Lower lobe of right lung (tissue), 2 donors: ENCODE data around the gene EP400. TPM values are rescaled to one million over a fixed set of nuclear protein-coding genes. Genes with fewer than 3 reads are reported as not detected.

ENCODE experiments used
- ATAC-seq, 2 donors: fragments of 200-7000 bp; cut with Tn5 transposase; one replicate each; pipeline ENCODE4 v1.9.1; 2020 to 2022; ENCODE audit warnings: mild to moderate bottlenecking in 2 of 2, moderate library complexity in 2 of 2
- DNase-seq: peaks from one replicate; pipeline ENCODE4 v3.0.0-alpha.2; 2020
- H3K27ac ChIP-seq: fragments of 200-600 bp; one replicate; pipeline ENCODE4 v1.8.0; 2022
- H3K27me3 ChIP-seq: fragments of 200-600 bp; one replicate; pipeline ENCODE4 v1.8.0; 2022; ENCODE audit warnings: low read depth
- H3K36me3 ChIP-seq: fragments of 200-600 bp; one replicate; pipeline ENCODE4 v1.8.0; 2022; ENCODE audit warnings: mild to moderate bottlenecking
- H3K4me1 ChIP-seq: fragments of 200-600 bp; one replicate; pipeline ENCODE4 v1.8.0; 2022
- H3K4me3 ChIP-seq: fragments of 200-600 bp; one replicate; pipeline ENCODE4 v1.8.0; 2022; ENCODE audit warnings: mild to moderate bottlenecking
- H3K9me3 ChIP-seq: fragments of 200-600 bp; one replicate; pipeline ENCODE4 v1.8.0; 2022
- intact Hi-C: fragments of 100-400 bp; cut with DNase I; formaldehyde crosslinking; loops from one replicate; pipeline ENCODE4 v1.11.0; 2022
- total RNA-seq: library from RNA; stranded (reverse); fragmentation: NEBNext Ultra II Directional; extraction: Animal tissue kit (Norgen Biotek cat#: 25700); gene quantifications from one replicate; pipeline ENCODE4 v1.2.1, GENCODE V29; 2021
- TF ChIP-seq, protein P1 (sequence below): fragments of 200-600 bp; IDR thresholded peaks from one replicate; pipeline ENCODE4 v1.8.0; 2022; ENCODE audit warnings: antibody characterized with exemption, mild to moderate bottlenecking
- donor health status: DM: no; HTN: yes; CAD: no; lungs with severe emphysema.

The EP400 gene
- total RNA-seq, 1 donor from 2014 or later: 46.2 TPM

GRCh38 chr12:131915823-131916222 is 33.9 kb upstream of the EP400 start:
- peaks cover 92% of the 10 kb centered on the region for H3K36me3 ChIP-seq
- DNase-seq (no peak), ATAC-seq (no peak)
- intact Hi-C loops: no loop called here
- no peaks in the 10 kb centered on the region for H3K9me3 ChIP-seq
- no peaks in the 10 kb centered on the region for H3K27me3 ChIP-seq
- TF ChIP-seq, protein P1, sequence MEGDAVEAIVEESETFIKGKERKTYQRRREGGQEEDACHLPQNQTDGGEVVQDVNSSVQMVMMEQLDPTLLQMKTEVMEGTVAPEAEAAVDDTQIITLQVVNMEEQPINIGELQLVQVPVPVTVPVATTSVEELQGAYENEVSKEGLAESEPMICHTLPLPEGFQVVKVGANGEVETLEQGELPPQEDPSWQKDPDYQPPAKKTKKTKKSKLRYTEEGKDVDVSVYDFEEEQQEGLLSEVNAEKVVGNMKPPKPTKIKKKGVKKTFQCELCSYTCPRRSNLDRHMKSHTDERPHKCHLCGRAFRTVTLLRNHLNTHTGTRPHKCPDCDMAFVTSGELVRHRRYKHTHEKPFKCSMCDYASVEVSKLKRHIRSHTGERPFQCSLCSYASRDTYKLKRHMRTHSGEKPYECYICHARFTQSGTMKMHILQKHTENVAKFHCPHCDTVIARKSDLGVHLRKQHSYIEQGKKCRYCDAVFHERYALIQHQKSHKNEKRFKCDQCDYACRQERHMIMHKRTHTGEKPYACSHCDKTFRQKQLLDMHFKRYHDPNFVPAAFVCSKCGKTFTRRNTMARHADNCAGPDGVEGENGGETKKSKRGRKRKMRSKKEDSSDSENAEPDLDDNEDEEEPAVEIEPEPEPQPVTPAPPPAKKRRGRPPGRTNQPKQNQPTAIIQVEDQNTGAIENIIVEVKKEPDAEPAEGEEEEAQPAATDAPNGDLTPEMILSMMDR: no peak
- no peak overlapping the region for H3K27ac ChIP-seq
- H3K4me1 ChIP-seq: peaks cover 9% of the 10 kb centered on the region
- no peak overlapping the region for H3K4me3 ChIP-seq

GRCh38 chr12:131916306-131917138 is 33.2 kb upstream of the EP400 start:
- no peaks in the 10 kb centered on the region for H3K9me3 ChIP-seq
- H3K4me1 ChIP-seq: peaks cover 9% of the 10 kb centered on the region
- DNase-seq (no peak), ATAC-seq (no peak)
- H3K36me3 ChIP-seq: peaks cover 92% of the 10 kb centered on the region
- no peak overlapping the region for H3K27ac ChIP-seq
- intact Hi-C loops: no loop called here
- TF ChIP-seq, protein P1: no peak
- H3K4me3 ChIP-seq: no peak overlapping the region
- H3K27me3 ChIP-seq: no peaks in the 10 kb centered on the region

DNA sequence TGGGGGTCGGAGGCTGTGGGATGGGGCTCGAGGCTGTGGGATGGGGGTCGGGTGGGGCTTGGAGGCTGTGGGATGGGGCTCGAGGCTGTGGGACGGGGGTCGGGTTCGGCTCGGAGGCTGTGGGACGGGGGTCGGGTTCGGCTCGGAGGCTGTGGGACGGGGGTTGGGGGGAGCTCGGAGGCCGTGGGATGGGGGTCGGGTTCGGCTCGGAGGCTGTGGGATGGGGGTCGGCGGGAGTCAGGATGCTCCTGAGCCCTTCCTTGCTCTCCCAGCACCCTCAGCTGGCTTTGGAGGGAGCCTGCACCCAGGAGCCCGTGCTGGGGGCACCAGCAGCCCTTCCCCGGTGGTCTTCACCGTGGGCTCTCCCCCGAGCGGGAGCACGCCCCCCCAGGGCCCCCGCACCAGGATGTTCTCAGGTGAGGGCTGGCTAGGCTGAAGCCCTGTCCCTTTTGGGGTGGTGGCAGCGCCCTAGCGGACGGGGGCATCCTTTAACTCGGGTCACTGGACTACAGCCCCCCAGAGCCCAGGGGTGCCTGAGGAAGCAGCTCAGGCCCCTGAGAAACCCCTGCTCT is 32.5 kb upstream of the EP400 start:
- DNase-seq: no peak
- no peak for ATAC-seq

GRCh38 chr12:131917711-131918306 is 31.9 kb upstream of the EP400 start:
- Histone ChIP-seq H3K36me3 (peaks cover 88% of the 10 kb centered on the region), H3K27me3 (no peaks in the 10 kb centered on the region), H3K9me3 (no peaks in the 10 kb centered on the region), H3K4me3 (no peak overlapping the region), H3K27ac (no peak overlapping the region), H3K4me1 (peaks cover under 1% of the 10 kb centered on the region)
- ATAC-seq: no peak
- TF ChIP-seq, protein P1: no peak
- no peak for DNase-seq
- intact Hi-C loops: no loop called here

More for the DNA sequence above, 32.5 kb upstream of the EP400 start:
- peaks cover 6% of the 10 kb centered on the region for H3K4me1 ChIP-seq
- H3K27ac ChIP-seq: no peak overlapping the region
- peaks cover 92% of the 10 kb centered on the region for H3K36me3 ChIP-seq
- intact Hi-C loops: no loop called here
- no peaks in the 10 kb centered on the region for H3K9me3 ChIP-seq
- TF ChIP-seq, protein P1: no peak
- no peak overlapping the region for H3K4me3 ChIP-seq
- no peaks in the 10 kb centered on the region for H3K27me3 ChIP-seq

DNA sequence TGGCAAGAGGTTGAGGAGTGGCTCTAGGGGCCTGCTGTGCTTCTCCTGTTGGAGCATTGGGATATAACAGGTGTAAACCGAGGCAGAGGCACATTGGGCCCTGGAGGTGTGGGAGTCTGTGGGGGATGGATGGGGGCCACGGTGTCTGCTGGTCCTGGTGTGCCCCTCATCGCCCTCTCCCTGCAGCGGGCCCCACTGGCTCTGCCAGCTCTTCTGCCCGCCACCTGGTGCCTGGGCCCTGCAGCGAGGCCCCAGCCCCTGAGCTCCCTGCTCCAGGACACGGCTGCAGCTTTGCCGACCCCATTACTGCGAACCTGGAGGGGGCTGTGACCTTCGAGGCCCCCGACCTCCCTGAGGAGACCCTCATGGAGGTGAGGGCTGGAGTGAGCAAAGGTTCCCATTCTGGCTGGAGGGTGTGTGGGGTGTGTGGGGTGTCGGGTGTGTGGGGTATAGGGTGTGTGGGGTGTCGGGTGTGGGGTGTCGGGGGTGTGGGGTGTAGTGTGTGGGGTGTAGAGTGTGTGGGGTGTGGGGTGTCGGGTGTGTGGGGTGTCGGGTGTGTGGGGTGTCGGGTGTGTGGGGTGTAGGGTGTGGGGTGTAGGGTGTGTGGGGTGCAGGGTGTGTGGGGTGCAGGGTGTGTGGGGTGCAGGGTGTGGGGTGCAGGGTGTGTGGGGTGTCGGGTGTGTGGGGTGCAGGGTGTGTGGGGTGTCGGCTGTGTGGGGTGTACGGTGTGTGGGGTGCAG is 31.3 kb upstream of the EP400 start:
- no peak overlapping the region for H3K4me3 ChIP-seq
- H3K9me3 ChIP-seq: no peaks in the 10 kb centered on the region
- H3K4me1 ChIP-seq: no peaks in the 10 kb centered on the region
- H3K27ac ChIP-seq: no peak overlapping the region
- peaks cover 82% of the 10 kb centered on the region for H3K36me3 ChIP-seq
- TF ChIP-seq, protein P1: no peak
- no peaks in the 10 kb centered on the region for H3K27me3 ChIP-seq
- ATAC-seq (peak; percentile 18 to 34), DNase-seq (no peak)
- intact Hi-C loops: no loop called here
